Mesenchymal stem cell (in vitro differentiated cells and primary cell): ENCODE measurements around the gene CNR2.

Experiments
- DNase-seq: peaks from one replicate; pipeline ENCODE4 v3.0.0-alpha.2; 2013
- H2AFZ ChIP-seq: one replicate; pipeline ENCODE4 v1.6.1; 2013; ENCODE audit warnings: low read depth, mild to moderate bottlenecking, control low read depth, inconsistent platforms, low read length, moderate library complexity
- H2AK5ac ChIP-seq: 2 replicates; pipeline ENCODE4 v1.6.1; 2013; ENCODE audit warnings: low read length, moderate library complexity, mild to moderate bottlenecking, inconsistent platforms; ENCODE audit not compliant: severe bottlenecking
- H2BK120ac ChIP-seq: one replicate; pipeline ENCODE4 v1.6.1; 2013; ENCODE audit warnings: low read depth, mild to moderate bottlenecking, inconsistent platforms, low read length, moderate library complexity
- H2BK12ac ChIP-seq, 2 experiments: one replicate each; pipeline ENCODE4 v1.6.1; 2013; ENCODE audit warnings: inconsistent platforms in 2 of 2, low read length in 2 of 2, mild to moderate bottlenecking in 2 of 2, moderate library complexity in 2 of 2, control low read depth in 1 of 2
- H2BK15ac ChIP-seq: one replicate; pipeline ENCODE4 v1.6.1; 2013; ENCODE audit warnings: mild to moderate bottlenecking, low read depth, inconsistent platforms; ENCODE audit not compliant: poor library complexity, severe bottlenecking
- H2BK5ac ChIP-seq: 2 replicates; pipeline ENCODE4 v1.6.1; 2013; ENCODE audit warnings: low read depth, mild to moderate bottlenecking, low read length, control low read depth, inconsistent platforms; ENCODE audit not compliant: poor library complexity, severe bottlenecking
- H3K14ac ChIP-seq, 2 experiments: one replicate each; pipeline ENCODE4 v1.6.1; 2013; ENCODE audit warnings: inconsistent platforms in 2 of 2, low read length in 2 of 2, control low read depth in 1 of 2, mild to moderate bottlenecking in 1 of 2, moderate library complexity in 1 of 2
- H3K18ac ChIP-seq, 2 experiments: one replicate each; pipeline ENCODE4 v1.6.1; 2013; ENCODE audit warnings: inconsistent platforms in 2 of 2, low read length in 2 of 2, control low read depth in 1 of 2, low read depth in 1 of 2, mild to moderate bottlenecking in 1 of 2
- H3K23ac ChIP-seq, 2 experiments: one replicate each; pipeline ENCODE4 v1.6.1; 2013; ENCODE audit warnings: inconsistent platforms in 2 of 2, low read length in 2 of 2, mild to moderate bottlenecking in 2 of 2, moderate library complexity in 2 of 2, control low read depth in 1 of 2
- H3K27ac ChIP-seq: 2 replicates; pipeline ENCODE4 v1.5.1; 2013; ENCODE audit warnings: mild to moderate bottlenecking, moderate library complexity, low read length, control low read depth, inconsistent platforms; ENCODE audit not compliant: poor library complexity, severe bottlenecking
- H3K27me3 ChIP-seq, 2 experiments: 2 replicates each; pipeline versions ENCODE4 v1.6.1 to v1.7.0; 2013; ENCODE audit warnings: low read length in 2 of 2, mild to moderate bottlenecking in 2 of 2, moderate library complexity in 2 of 2, control low read depth in 1 of 2, inconsistent platforms in 1 of 2; ENCODE audit not compliant: control insufficient read depth in 1 of 2, insufficient read depth in 1 of 2
- H3K36me3 ChIP-seq, 2 experiments: 2 replicates each; pipeline versions ENCODE4 v1.6.1 to v1.7.0; 2013; ENCODE audit warnings: low read length in 2 of 2, control low read depth in 1 of 2, inconsistent platforms in 1 of 2, low read depth in 1 of 2, mild to moderate bottlenecking in 1 of 2; ENCODE audit not compliant: insufficient read depth in 2 of 2, control insufficient read depth in 1 of 2
- H3K4ac ChIP-seq, 2 experiments: one replicate each; pipeline ENCODE4 v1.6.1; 2013; ENCODE audit warnings: inconsistent platforms in 2 of 2, low read length in 2 of 2, mild to moderate bottlenecking in 2 of 2, moderate library complexity in 2 of 2, control low read depth in 1 of 2, low read depth in 1 of 2
- H3K4me1 ChIP-seq: 2 replicates; pipeline ENCODE4 v1.6.1; 2013; ENCODE audit warnings: low read depth, low read length, control low read depth; ENCODE audit not compliant: control insufficient read depth, insufficient read depth
- H3K4me2 ChIP-seq: 2 replicates; pipeline ENCODE4 v1.6.1; 2013; ENCODE audit warnings: low read length, mild to moderate bottlenecking, inconsistent platforms; ENCODE audit not compliant: poor library complexity, severe bottlenecking
- H3K4me3 ChIP-seq, 2 experiments: 2 replicates each; pipeline versions ENCODE4 v1.5.1 to v1.7.0; 2013; ENCODE audit warnings: low read length in 2 of 2, mild to moderate bottlenecking in 2 of 2, control low read depth in 1 of 2, low read depth in 1 of 2; ENCODE audit not compliant: insufficient read depth in 1 of 2
- H3K79me1 ChIP-seq: replicated peaks from 2 replicates; pipeline ENCODE4 v1.6.1; 2013; ENCODE audit warnings: mild to moderate bottlenecking, control low read depth, low read length, inconsistent platforms; ENCODE audit not compliant: poor library complexity, severe bottlenecking
- H3K9ac ChIP-seq: 2 replicates; pipeline ENCODE4 v1.7.0; 2013; ENCODE audit warnings: mild to moderate bottlenecking, low read length, moderate library complexity
- H3K9me3 ChIP-seq: 2 replicates; pipeline ENCODE4 v1.7.0; 2013; ENCODE audit warnings: mild to moderate bottlenecking, low read length; ENCODE audit not compliant: control insufficient read depth
- H4K8ac ChIP-seq: one replicate; pipeline ENCODE4 v1.6.1; 2013; ENCODE audit warnings: inconsistent platforms, mild to moderate bottlenecking, low read length, moderate library complexity
- H4K91ac ChIP-seq: one replicate; pipeline ENCODE4 v1.6.1; 2013; ENCODE audit warnings: mild to moderate bottlenecking, low read length, inconsistent platforms
- WGBS: methylation state at CpG from one replicate; pipeline ENCODE4 v1.1.7; 2013; ENCODE audit warnings: mixed read lengths; 5-methylcytosine and 5-hydroxymethylcytosine counted together

The CNR2 gene

GRCh38 chr1:23867895-23868556 is 45.1 kb downstream of the CNR2 start, which contains the start of gene FUCA1:
FUCA1 (minus strand) TSS chr1:23868290; CDS start chr1:23868286, 4 bp downstream.
- H2BK5ac ChIP-seq, result no peak within 1 kb of the TSS
- peak; percentile 86 for DNase-seq
- peak within 1 kb of the TSS; percentile 86 to 89 for H3K4me3 ChIP-seq
- H3K4me2 ChIP-seq, result peak within 1 kb of the TSS; percentile 96
- no peak within 1 kb of the TSS for H2AK5ac ChIP-seq
- no peaks in the 10 kb centered on the region for H3K9me3 ChIP-seq
- peak within 1 kb of the TSS; percentile 69 for H4K8ac ChIP-seq
- H2AFZ ChIP-seq, result peak within 1 kb of the TSS; percentile 95
- no peak within 1 kb of the TSS for H2BK15ac ChIP-seq
- H3K4ac ChIP-seq, result no peak within 1 kb of the TSS
- H3K9ac ChIP-seq, result peak within 1 kb of the TSS; percentile 83
- peaks cover 0 to 6% of the 10 kb centered on the region in 2 experiments for H3K36me3 ChIP-seq
- H3K18ac ChIP-seq, result no peak within 1 kb of the TSS
- no peak within 1 kb of the TSS for H2BK120ac ChIP-seq
- H3K14ac ChIP-seq, result peak within 1 kb of the TSS in 1 of 2 experiments; percentile 76
- H4K91ac ChIP-seq, result no peak within 1 kb of the TSS
- peaks cover 9% of the 10 kb centered on the region for H3K79me1 ChIP-seq
- no peak within 1 kb of the TSS for H3K27ac ChIP-seq
- H3K27me3 ChIP-seq, result peaks cover 0 to 20% of the 10 kb centered on the region in 2 experiments
- H3K4me1 ChIP-seq, result peaks cover 17% of the 10 kb centered on the region
- H2BK12ac ChIP-seq, result no peak within 1 kb of the TSS
- peak within 1 kb of the TSS in 1 of 2 experiments; percentile 72 for H3K23ac ChIP-seq
- 2% methylated on average over 71 of the region's 71 CpGs for WGBS

DNA sequence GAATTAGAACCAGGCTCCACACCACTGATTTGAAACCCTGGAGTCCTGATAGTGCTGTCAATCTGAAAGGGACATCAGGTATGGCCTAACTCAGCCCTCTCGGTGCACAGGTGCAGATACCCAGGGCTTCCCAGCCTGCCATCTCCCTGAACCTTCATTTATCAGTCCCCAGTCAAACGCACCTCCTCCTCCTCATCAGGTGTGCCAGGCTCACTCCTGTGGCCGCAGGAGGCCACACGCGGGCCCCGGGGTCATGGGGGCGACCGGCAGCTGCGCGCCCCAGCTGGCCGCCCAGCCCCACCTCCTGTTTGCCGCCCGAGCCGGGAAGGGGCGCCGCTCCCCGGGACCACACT is 45.6 kb downstream of the CNR2 start:
- peak overlapping the region; percentile 86 to 89 for H3K4me3 ChIP-seq
- H3K9ac ChIP-seq, result peak overlapping the region; percentile 83
- no peak overlapping the region for H2BK12ac ChIP-seq
- peak overlapping the region; percentile 96 for H3K4me2 ChIP-seq
- H3K14ac ChIP-seq, result peak overlapping the region in 1 of 2 experiments; percentile 76
- peak overlapping the region; percentile 95 for H2AFZ ChIP-seq
- H4K8ac ChIP-seq, result peak overlapping the region; percentile 69
- H3K4me1 ChIP-seq, result peaks cover 17% of the 10 kb centered on the region
- no peaks in the 10 kb centered on the region for H3K9me3 ChIP-seq
- H2BK120ac ChIP-seq, result no peak overlapping the region
- H3K79me1 ChIP-seq, result peaks cover 9% of the 10 kb centered on the region
- peaks cover 0 to 20% of the 10 kb centered on the region in 2 experiments for H3K27me3 ChIP-seq
- DNase-seq, result no peak
- no peak overlapping the region for H4K91ac ChIP-seq
- peak overlapping the region in 1 of 2 experiments; percentile 72 for H3K23ac ChIP-seq
- no peak overlapping the region for H2BK15ac ChIP-seq
- H2BK5ac ChIP-seq, result no peak overlapping the region
- H3K36me3 ChIP-seq, result peaks cover 0 to 11% of the 10 kb centered on the region in 2 experiments
- H3K4ac ChIP-seq, result no peak overlapping the region
- no peak overlapping the region for H3K27ac ChIP-seq
- no peak overlapping the region for H2AK5ac ChIP-seq
- H3K18ac ChIP-seq, result no peak overlapping the region
- WGBS, result 3% methylated on average over 17 of the region's 17 CpGs

DNA sequence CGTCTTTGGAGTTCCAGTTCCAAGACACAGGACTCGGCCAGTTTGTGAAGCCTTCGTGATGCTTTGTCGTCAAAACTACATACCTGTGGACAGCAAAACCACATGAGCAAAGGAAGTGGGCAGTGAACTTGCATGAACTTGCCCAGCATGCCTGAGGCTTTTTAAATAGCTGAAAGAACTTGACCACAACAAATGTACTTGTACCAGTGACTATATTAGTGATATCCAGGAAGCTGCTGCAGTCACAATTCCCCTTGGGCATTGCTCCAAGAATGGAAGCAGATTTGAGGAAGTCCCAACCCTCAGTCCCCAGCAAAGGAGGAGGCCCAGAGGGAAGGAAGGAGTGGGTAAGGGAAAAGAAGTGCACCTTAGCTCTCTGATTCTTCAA is 47.6 kb downstream of the CNR2 start:
- H2AFZ ChIP-seq, result no peak overlapping the region
- H2BK15ac ChIP-seq, result no peak overlapping the region
- H4K8ac ChIP-seq, result no peak overlapping the region
- no peak overlapping the region for H2AK5ac ChIP-seq
- H3K18ac ChIP-seq, result no peak overlapping the region
- H2BK120ac ChIP-seq, result no peak overlapping the region
- no peak for DNase-seq
- no peak overlapping the region for H3K4me2 ChIP-seq
- no peak overlapping the region for H3K9ac ChIP-seq
- peaks cover 0 to 16% of the 10 kb centered on the region in 2 experiments for H3K27me3 ChIP-seq
- H3K79me1 ChIP-seq, result peaks cover 9% of the 10 kb centered on the region
- H3K36me3 ChIP-seq, result peaks cover 4 to 18% of the 10 kb centered on the region in 2 experiments
- H3K4ac ChIP-seq, result no peak overlapping the region
- H3K23ac ChIP-seq, result no peak overlapping the region
- no peak overlapping the region for H4K91ac ChIP-seq
- H3K27ac ChIP-seq, result peak overlapping the region; percentile 2
- 90% methylated on average over 4 of the region's 4 CpGs for WGBS
- no peak overlapping the region for H2BK5ac ChIP-seq
- H3K14ac ChIP-seq, result no peak overlapping the region
- no peaks in the 10 kb centered on the region for H3K9me3 ChIP-seq
- no peak overlapping the region for H2BK12ac ChIP-seq
- peaks cover 17% of the 10 kb centered on the region for H3K4me1 ChIP-seq
- no peak overlapping the region for H3K4me3 ChIP-seq

- H3K27ac ChIP-seq, result no peak overlapping the region
- peaks cover 17% of the 10 kb centered on the region for H3K4me1 ChIP-seq
- H4K91ac ChIP-seq, result no peak overlapping the region
- H4K8ac ChIP-seq, result no peak overlapping the region
- no peak overlapping the region for H2BK15ac ChIP-seq
- no peak overlapping the region for H3K4ac ChIP-seq
- WGBS, result 89% methylated on average over 13 of the region's 13 CpGs
- no peaks in the 10 kb centered on the region for H3K9me3 ChIP-seq
- no peak overlapping the region for H3K9ac ChIP-seq
- H3K14ac ChIP-seq, result no peak overlapping the region
- H3K18ac ChIP-seq, result no peak overlapping the region
- H2BK12ac ChIP-seq, result no peak overlapping the region
- no peak overlapping the region for H2BK5ac ChIP-seq
- peaks cover 4 to 18% of the 10 kb centered on the region in 2 experiments for H3K36me3 ChIP-seq
- H2AFZ ChIP-seq, result no peak overlapping the region
- no peak for DNase-seq
- no peak overlapping the region for H3K23ac ChIP-seq
- H3K4me2 ChIP-seq, result no peak overlapping the region
- H3K4me3 ChIP-seq, result no peak overlapping the region
- H3K27me3 ChIP-seq, result peaks cover 0 to 16% of the 10 kb centered on the region in 2 experiments
- H2BK120ac ChIP-seq, result no peak overlapping the region
- H3K79me1 ChIP-seq, result peaks cover 9% of the 10 kb centered on the region
- no peak overlapping the region for H2AK5ac ChIP-seq
Observed at GRCh38 chr1:23864801-23865542, 48.2 kb downstream of the CNR2 start.
